K562 (cell line): Measurements from ENCODE around the gene SLITRK3. TPM values are rescaled to one million over a fixed set of nuclear protein-coding genes. Genes with fewer than 3 reads are reported as not detected.

Source experiments
- CHCHD3 ChIP-seq: fragments of 250-450 bp; sonication (Bioruptor Pico); IDR thresholded peaks from 2 replicates; pipeline ENCODE4 v2.1.2; 2022; ENCODE audit warnings: mild to moderate bottlenecking
- CTCFL ChIP-seq: IDR thresholded peaks from 2 replicates; pipeline ENCODE4 v1.6.1; 2011; ENCODE audit warnings: borderline replicate concordance, low read depth, mild to moderate bottlenecking, moderate library complexity, low read length; ENCODE audit not compliant: insufficient read depth, poor library complexity, severe bottlenecking
- PURB ChIP-seq: sonication (generic); formaldehyde crosslinking; IDR thresholded peaks from 2 replicates; pipeline ENCODE4 v1.9.0; 2021; ENCODE audit warnings: low read depth, mild to moderate bottlenecking, missing genetic modification reagents
- REST ChIP-seq, 2 experiments: fragments of 450-650 bp; formaldehyde crosslinking in 1 of 2; IDR thresholded peaks; 2 replicates each; pipeline versions ENCODE4 v1.4.0 to v1.6.1; 2014 to 2020; ENCODE audit warnings: mild to moderate bottlenecking in 2 of 2, borderline replicate concordance in 1 of 2, low read depth in 1 of 2
- STAG1 ChIP-seq: sonication (generic); formaldehyde crosslinking; IDR thresholded peaks from 2 replicates; pipeline ENCODE4 v1.5.0; 2020; ENCODE audit warnings: missing genetic modification reagents, borderline replicate concordance
- TBL1XR1 ChIP-seq, 2 experiments: IDR thresholded peaks; 2 replicates each; pipeline ENCODE4 v1.6.1; 2012; ENCODE audit warnings: improper control_type of control experiment in 2 of 2, low read length in 2 of 2, mild to moderate bottlenecking in 1 of 2
- ZBTB33 ChIP-seq: sonication (generic); formaldehyde crosslinking; IDR thresholded peaks from 2 replicates; pipeline ENCODE4 v1.8.1; 2023; ENCODE audit warnings: mild to moderate bottlenecking, missing genetic modification reagents
- ZBTB9 ChIP-seq: fragments of 450-650 bp; formaldehyde crosslinking; IDR thresholded peaks from 2 replicates; pipeline ENCODE4 v1.4.0; 2020; ENCODE audit warnings: mild to moderate bottlenecking, moderate library complexity
- polyA plus RNA-seq, 8 experiments: library from polyadenylated mRNA; depleted of rRNA in 4 of 8; stranded (reverse) in 5 of 8; unstranded in 3 of 8; fragments of >200 nt; fragmentation: Nextera tagmentation in 2 of 8; fragmentation: Illumina TruSeq in 1 of 8; extraction: Ambion mirVana in 2 of 8; extraction: Trizol in 1 of 8; gene quantifications; 2 replicates each; pipeline versions ENCODE4 v1.2.1 to v1.2.3, GENCODE V29; 2011 to 2014; ENCODE audit warnings: inconsistent platforms in 1 of 8, missing spikeins in 1 of 8
- total RNA-seq, 7 experiments: library from RNA; depleted of rRNA in 6 of 7; stranded (reverse); fragments of >200 nt in 6 of 7; fragmentation: Illumina TruSeq in 2 of 7; extraction: Trizol in 2 of 7; gene quantifications; 2 replicates each; pipeline versions ENCODE4 v1.2.1 to v1.2.3, GENCODE V29; 2011 to 2021; ENCODE audit warnings: low replicate concordance in 1 of 7

The SLITRK3 gene
- total and polyA plus RNA-seq, 9 of the 15 experiments (the other 6 are each of a cell fraction or from before 2014, with no cell fraction given), result not detected

DNA sequence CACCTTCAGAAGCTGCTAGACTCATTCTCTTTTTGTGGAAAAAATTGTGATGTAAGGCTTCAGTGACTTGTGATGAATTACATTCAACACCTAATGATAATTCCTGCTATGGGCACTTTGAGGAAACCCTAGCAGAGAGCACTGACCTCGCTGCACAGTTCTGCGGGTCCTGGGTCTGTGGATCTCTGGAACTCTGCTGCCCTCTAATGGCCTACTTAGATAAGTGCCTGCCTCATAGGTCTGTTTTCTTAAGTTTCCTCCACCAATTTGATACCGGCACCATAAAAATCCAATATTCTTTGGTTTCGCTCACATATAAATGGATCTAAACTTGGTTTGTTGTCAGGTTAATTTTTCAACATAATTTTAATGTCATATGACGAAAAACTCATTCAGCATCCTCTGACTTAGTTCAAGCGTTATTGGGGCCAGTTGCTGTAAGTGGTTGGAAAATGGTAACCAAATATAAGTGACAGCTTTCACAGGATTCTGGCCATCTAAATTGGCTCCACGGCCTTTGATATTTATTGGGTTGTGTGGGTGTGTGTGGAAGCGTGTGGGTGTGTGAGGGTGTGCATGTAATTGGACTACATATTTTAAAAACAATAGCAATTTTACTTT lies 10.4 kb downstream of the SLITRK3 start (continued):
- TF ChIP-seq REST (IDR thresholded peaks at IDR 0.05; ENCODE audit: borderline replicate concordance) (peak; percentile 62), REST (CRISPR knock-in tag; IDR thresholded peaks at IDR 0.05; ENCODE audit: low read depth) (no peak), CTCFL (no peak), PURB (no peak), TBL1XR1 (IDR thresholded peaks at IDR 0.05; ENCODE audit: low read length in 2 of 2) (no peak), CHCHD3 (no peak), ZBTB33 (no peak), STAG1 (peak; percentile 48; the same call in 1 of the 2 replicates), ZBTB9 (CRISPR knock-in tag) (no peak)
